ENCODE measurements around the gene MYOD1. TPM values are rescaled to one million over a fixed set of nuclear protein-coding genes. Genes with fewer than 3 reads are reported as not detected.

MYOD1 gene
- total and polyA plus RNA-seq, 2 of the 13 experiments (the other 11 are each of a cell fraction or from before 2014, with no cell fraction given) = not detected

DNA sequence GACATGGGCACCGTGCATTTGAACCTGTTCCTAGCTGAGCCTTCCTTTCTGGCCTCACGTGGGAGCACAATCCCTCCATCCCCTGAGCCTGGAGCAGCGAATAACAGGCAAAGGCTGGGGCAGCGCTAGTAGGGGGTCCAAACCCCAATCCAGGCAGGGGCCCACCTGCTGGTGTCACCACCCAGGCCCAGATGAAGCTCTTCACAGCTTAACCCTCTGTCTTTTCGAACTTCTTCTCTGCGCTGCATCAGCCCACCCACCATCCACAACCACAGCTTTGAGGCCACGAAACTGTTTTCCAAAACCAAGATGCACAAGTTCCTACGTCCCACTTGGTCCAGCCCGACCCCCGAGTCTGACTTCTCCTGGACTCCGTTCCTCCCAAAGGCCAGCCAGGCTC lies 26.7 kb downstream of the MYOD1 start:
- Histone ChIP-seq H3K4me3 (replicated peaks in 1 of 3; ENCODE audit: insufficient read depth in 1 of 3, low read depth in 2 of 3, low read length in 3 of 3) (no peak overlapping the region), H3K4me2 (ENCODE audit: low read depth, low read length) (no peak overlapping the region), H3K27ac (ENCODE audit: extremely low read length, insufficient read depth, low read length) (no peak overlapping the region), H3K9ac (ENCODE audit: insufficient read depth, low read depth, low read length) (no peak overlapping the region), H3K9me3 (ENCODE audit: low read length) (no peaks in the 10 kb centered on the region), H3K4me1 (ENCODE audit: insufficient read depth, low read length) (peaks cover 22% of the 10 kb centered on the region), H3K27me3 (ENCODE audit: control insufficient read depth in 1 of 2, insufficient read depth in 2 of 2, low read length in 2 of 2) (peaks cover 3 to 29% of the 10 kb centered on the region in 2 experiments; a peak in 3 of 5 replicates), H3K36me3 (replicated peaks in 1 of 2; ENCODE audit: control insufficient read depth in 1 of 2, insufficient read depth in 2 of 2, low read length in 2 of 2) (no peaks in the 10 kb centered on the region), H4K20me1 (ENCODE audit: insufficient read depth, low read length) (no peaks in the 10 kb centered on the region), H2AFZ (ENCODE audit: low read length) (no peak overlapping the region), H3K79me2 (ENCODE audit: insufficient read depth, low read length) (no peaks in the 10 kb centered on the region)
- intact Hi-C loops (cut with micrococcal nuclease; ENCODE audit: unreplicated experiment) (no loop called here), in situ Hi-C loops (cut with HindIII; ENCODE audit: extremely low pct_ligation_motif_present, low pct_unique_long_range_greater_than_20kb) (no loop called here)
- DNase-seq (ENCODE audit: low spot score) = no peak
- WGBS (ENCODE audit: low lambda C conversion rate) = 5% methylated on average over 10 of the region's 11 CpGs
- FAIRE-seq = no peak
- ATAC-seq = no peak
- no TSS peak for BruUV-seq (replicated peaks)
- ChIA-PET POLR2A (no interaction called here), CTCF (ENCODE audit: low intra/inter-chr PET ratio, low total read pairs) (no interaction called here)
- no peak for TF ChIP-seq CBX1 (IDR thresholded peaks at IDR 0.05; ENCODE audit: low read depth)
- TF ChIP-seq ISL2 (CRISPR knock-in tag; IDR thresholded peaks at IDR 0.05) = no peak
- TF ChIP-seq HOXA9 (CRISPR knock-in tag; IDR thresholded peaks at IDR 0.05; ENCODE audit: borderline replicate concordance) = no peak
- TF ChIP-seq FOXJ3 (CRISPR knock-in tag; IDR thresholded peaks at IDR 0.05; ENCODE audit: borderline replicate concordance) = no peak
- TF ChIP-seq ZNF563 (CRISPR knock-in tag; IDR thresholded peaks at IDR 0.05) = no peak
- no peak for TF ChIP-seq MTA1 (CRISPR knock-in tag; IDR thresholded peaks at IDR 0.05; ENCODE audit: borderline replicate concordance)
- TF ChIP-seq ZNF724P (CRISPR knock-in tag; IDR thresholded peaks at IDR 0.05; ENCODE audit: borderline replicate concordance) = no peak
- no peak for TF ChIP-seq ZNF124 (CRISPR knock-in tag; IDR thresholded peaks at IDR 0.05)
- no peak for TF ChIP-seq RORA (CRISPR knock-in tag; IDR thresholded peaks at IDR 0.05)
- TF ChIP-seq DZIP1 (CRISPR knock-in tag; IDR thresholded peaks at IDR 0.05) = no peak
- no peak for TF ChIP-seq TEAD3 (CRISPR knock-in tag; optimal IDR thresholded peaks at IDR 0.05; ENCODE audit: borderline replicate concordance)
